H9 (cell line): Measurements from ENCODE around the gene RBP4. TPM values are rescaled to one million over a fixed set of nuclear protein-coding genes. Genes with fewer than 3 reads are reported as not detected.

ENCODE experiments used
- DNase-seq: peaks from one replicate; pipeline ENCODE4 v3.0.0-alpha.2; 2017
- H2AFZ ChIP-seq: one replicate; pipeline ENCODE4 v1.6.1; 2013; ENCODE audit warnings: mild to moderate bottlenecking, low read length, control low read depth, moderate library complexity
- H2AK5ac ChIP-seq: 2 replicates; pipeline ENCODE4 v1.6.1; 2013; ENCODE audit warnings: low read length, control low read depth, mixed read lengths; ENCODE audit not compliant: insufficient read length
- H2BK120ac ChIP-seq: one replicate; pipeline ENCODE4 v1.6.1; 2013; ENCODE audit warnings: low read depth, mild to moderate bottlenecking, low read length, control low read depth, inconsistent platforms; ENCODE audit not compliant: poor library complexity, severe bottlenecking
- H2BK12ac ChIP-seq: 2 replicates; pipeline ENCODE4 v1.6.1; 2013; ENCODE audit warnings: low read length, control low read depth, mixed read lengths, low read depth; ENCODE audit not compliant: insufficient read length
- H2BK15ac ChIP-seq: 2 replicates; pipeline ENCODE4 v1.6.1; 2013; ENCODE audit warnings: low read depth, low read length, control low read depth
- H2BK20ac ChIP-seq: one replicate; pipeline ENCODE4 v1.6.1; 2013; ENCODE audit warnings: low read depth, mild to moderate bottlenecking, low read length, control low read depth, inconsistent platforms; ENCODE audit not compliant: poor library complexity, severe bottlenecking
- H2BK5ac ChIP-seq: 2 replicates; pipeline ENCODE4 v1.6.1; 2013; ENCODE audit warnings: low read length, control low read depth, mixed read lengths; ENCODE audit not compliant: insufficient read length
- H3K14ac ChIP-seq: 2 replicates; pipeline ENCODE4 v1.6.1; 2013; ENCODE audit warnings: low read length, control low read depth; ENCODE audit not compliant: insufficient read depth
- H3K18ac ChIP-seq: 2 replicates; pipeline ENCODE4 v1.6.1; 2013; ENCODE audit warnings: low read depth, mild to moderate bottlenecking, mixed read lengths, low read length, control low read depth; ENCODE audit not compliant: insufficient read length
- H3K23ac ChIP-seq: 2 replicates; pipeline ENCODE4 v1.6.1; 2013; ENCODE audit warnings: low read length, control low read depth, mixed read lengths, low read depth; ENCODE audit not compliant: insufficient read length
- H3K23me2 ChIP-seq: 2 replicates; pipeline ENCODE4 v1.6.1; 2013; ENCODE audit warnings: low read depth, mild to moderate bottlenecking, mixed read lengths, low read length, control low read depth; ENCODE audit not compliant: insufficient read length, poor library complexity, severe bottlenecking
- H3K27ac ChIP-seq: 2 replicates; pipeline ENCODE4 v1.5.1; 2013; ENCODE audit warnings: low read length, control low read depth, mixed read lengths, low read depth; ENCODE audit not compliant: insufficient read length
- H3K27me3 ChIP-seq: 2 replicates; pipeline ENCODE4 v1.6.1; 2013; ENCODE audit warnings: low read length, control low read depth, inconsistent platforms; ENCODE audit not compliant: insufficient read depth
- H3K4ac ChIP-seq: 2 replicates; pipeline ENCODE4 v1.6.1; 2013; ENCODE audit warnings: low read depth, mild to moderate bottlenecking, control low read depth, inconsistent platforms, low read length, moderate library complexity
- H3K4me1 ChIP-seq: 2 replicates; pipeline ENCODE4 v1.6.1; 2013; ENCODE audit warnings: low read length, control low read depth, inconsistent platforms; ENCODE audit not compliant: insufficient read depth
- H3K4me2 ChIP-seq: 2 replicates; pipeline ENCODE4 v1.6.1; 2013; ENCODE audit warnings: low read length, control low read depth, mixed read lengths; ENCODE audit not compliant: insufficient read length, insufficient read depth
- H3K56ac ChIP-seq: 2 replicates; pipeline ENCODE4 v1.6.1; 2013; ENCODE audit warnings: low read depth, mild to moderate bottlenecking, mixed read lengths, low read length, control low read depth; ENCODE audit not compliant: insufficient read length
- H3K79me1 ChIP-seq: 2 replicates; pipeline ENCODE4 v1.6.1; 2013; ENCODE audit warnings: low read depth, mild to moderate bottlenecking, moderate library complexity, low read length, control low read depth, inconsistent platforms; ENCODE audit not compliant: insufficient read depth, poor library complexity, severe bottlenecking
- H3K79me2 ChIP-seq: 2 replicates; pipeline ENCODE4 v1.6.1; 2013; ENCODE audit warnings: low read length, control low read depth, inconsistent platforms; ENCODE audit not compliant: insufficient read depth
- H3K9ac ChIP-seq: 2 replicates; pipeline ENCODE4 v1.6.1; 2013; ENCODE audit warnings: low read length, control low read depth, mixed read lengths; ENCODE audit not compliant: insufficient read length; ENCODE audit errors: extremely low read depth
- H3K9me3 ChIP-seq: one replicate; pipeline ENCODE4 v1.6.1; 2013; ENCODE audit warnings: low read depth, low read length, inconsistent platforms; ENCODE audit not compliant: control insufficient read depth
- H3T11ph ChIP-seq: one replicate; pipeline ENCODE4 v1.6.1; 2013; ENCODE audit warnings: mild to moderate bottlenecking, low read length, control low read depth, inconsistent platforms
- H4K20me1 ChIP-seq: one replicate; pipeline ENCODE4 v1.6.1; 2013; ENCODE audit not compliant: control insufficient read depth, insufficient read length, insufficient read depth
- H4K5ac ChIP-seq: 2 replicates; pipeline ENCODE4 v1.6.1; 2013; ENCODE audit warnings: low read depth, mild to moderate bottlenecking, mixed read lengths, low read length, control low read depth; ENCODE audit not compliant: insufficient read length
- H4K8ac ChIP-seq: replicated peaks from 2 replicates; pipeline ENCODE4 v1.6.1; 2013; ENCODE audit warnings: low read length, control low read depth, mixed read lengths, low read depth; ENCODE audit not compliant: insufficient read length
- H4K91ac ChIP-seq: 2 replicates; pipeline ENCODE4 v1.6.1; 2013; ENCODE audit warnings: low read depth, mild to moderate bottlenecking, moderate library complexity, mixed read lengths, low read length, control low read depth; ENCODE audit not compliant: insufficient read length
- H3K27ac Mint-ChIP-seq, 3 experiments: 2 replicates in 2 of 3; 3 replicates in 1 of 3; pipeline ENCODE4 v1.8.0; 2020 to 2021; ENCODE audit warnings: mixed read lengths in 3 of 3, mild to moderate bottlenecking in 1 of 3, moderate library complexity in 1 of 3
- H3K27me3 Mint-ChIP-seq: 2 replicates; pipeline ENCODE4 v1.8.0; 2021; ENCODE audit warnings: low read depth, mild to moderate bottlenecking, moderate library complexity, mixed read lengths
- H3K36me3 Mint-ChIP-seq, 3 experiments: 2 replicates in 2 of 3; 3 replicates in 1 of 3; pipeline ENCODE4 v1.8.0; 2020 to 2021; ENCODE audit warnings: low read depth in 3 of 3, mixed read lengths in 3 of 3; ENCODE audit not compliant: insufficient read depth in 1 of 3
- H3K4me1 Mint-ChIP-seq, 2 experiments: 2 replicates each; pipeline ENCODE4 v1.8.0; 2020; ENCODE audit warnings: mixed read lengths in 2 of 2
- H3K4me3 Mint-ChIP-seq, 2 experiments: 2 replicates in 1 of 2; 3 replicates in 1 of 2; pipeline ENCODE4 v1.8.0; 2020 to 2021; ENCODE audit warnings: mild to moderate bottlenecking in 2 of 2, mixed read lengths in 2 of 2, moderate library complexity in 1 of 2
- H3K9me3 Mint-ChIP-seq, 2 experiments: 2 replicates in 1 of 2; 3 replicates in 1 of 2; pipeline ENCODE4 v1.8.0; 2020; ENCODE audit warnings: mild to moderate bottlenecking in 2 of 2, mixed read lengths in 2 of 2, moderate library complexity in 1 of 2
- WGBS: extraction: QIAGEN DNeasy Blood & Tissue Kit; methylation state at CpG from one replicate; pipeline ENCODE4 v1.1.7; 2013; ENCODE audit warnings: missing lambda C conversion rate, low lambda C conversion rate, mixed read lengths; ENCODE audit not compliant: insufficient read length; ENCODE audit errors: extremely low coverage; 5-methylcytosine and 5-hydroxymethylcytosine counted together
- total RNA-seq: library from RNA; stranded (reverse); gene quantifications from 2 replicates; pipeline ENCODE4 v1.2.1, GENCODE V29; 2021
- TF ChIP-seq, protein P1 (sequence below): fragments of 200-600 bp; sonication (generic); conservative IDR thresholded peaks from 3 replicates; pipeline ENCODE4 v1.8.0; 2021; ENCODE audit warnings: antibody characterized with exemption, mild to moderate bottlenecking

Gene RBP4
- total RNA-seq, 1 experiment from 2014 or later, result not detected

DNA sequence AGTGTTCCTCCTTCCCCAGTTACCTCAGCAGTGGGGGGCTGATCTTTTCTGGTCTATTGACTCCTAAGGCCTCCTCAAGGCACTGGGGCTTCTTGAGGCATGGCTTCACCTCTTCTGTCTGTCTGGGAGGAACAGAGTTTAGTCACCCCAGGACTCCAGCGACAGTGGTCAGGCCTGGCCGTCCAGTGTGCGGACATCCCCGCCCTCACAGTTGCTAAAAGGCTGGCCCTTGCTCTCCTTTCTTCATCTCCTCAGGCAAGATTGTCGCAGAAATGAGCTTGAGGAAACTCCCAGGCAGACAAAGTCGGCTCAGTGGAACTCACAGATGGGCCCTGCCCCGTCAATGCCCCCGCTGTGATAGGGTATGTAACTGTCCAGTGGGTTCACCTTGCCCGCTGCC lies 41.5 kb downstream of the RBP4 start:
- Mint-ChIP-seq H3K27ac (no peak overlapping the region), H3K4me3 (no peak overlapping the region; a peak in 1 of 5 replicates), H3K27me3 (peaks cover 45% of the 10 kb centered on the region), H3K9me3 (peaks cover 2% of the 10 kb centered on the region in 2 experiments; a peak in 1 of 5 replicates), H3K36me3 (peaks cover 0 to 2% (median 0%) of the 10 kb centered on the region in 3 experiments; a peak in 1 of 7 replicates), H3K4me1 (peaks cover 7 to 17% of the 10 kb centered on the region in 2 experiments)
- Histone ChIP-seq H2BK20ac (no peak overlapping the region), H3K23me2 (no peaks in the 10 kb centered on the region), H3K23ac (no peak overlapping the region), H2BK12ac (no peak overlapping the region), H2BK120ac (no peak overlapping the region), H3K4me1 (no peaks in the 10 kb centered on the region; the same call in 1 of the 2 replicates), H3K4me2 (no peak overlapping the region), H3K9me3 (no peaks in the 10 kb centered on the region), H2AK5ac (no peak overlapping the region), H3K14ac (no peak overlapping the region), H3K79me2 (no peaks in the 10 kb centered on the region), H4K20me1 (no peaks in the 10 kb centered on the region), H3K27me3 (peaks cover under 1% of the 10 kb centered on the region; the same call in 1 of the 2 replicates), H2BK15ac (no peak overlapping the region), H3T11ph (no peak overlapping the region), H3K27ac (no peak overlapping the region), H4K91ac (no peak overlapping the region), H3K56ac (no peak overlapping the region), H3K4ac (no peak overlapping the region), H3K79me1 (no peaks in the 10 kb centered on the region), H3K9ac (no peak overlapping the region), H3K18ac (no peak overlapping the region), H4K5ac (no peak overlapping the region), H4K8ac (no peak overlapping the region), H2AFZ (no peak overlapping the region), H2BK5ac (no peak overlapping the region)
- no peak for DNase-seq
- TF ChIP-seq, protein P1, sequence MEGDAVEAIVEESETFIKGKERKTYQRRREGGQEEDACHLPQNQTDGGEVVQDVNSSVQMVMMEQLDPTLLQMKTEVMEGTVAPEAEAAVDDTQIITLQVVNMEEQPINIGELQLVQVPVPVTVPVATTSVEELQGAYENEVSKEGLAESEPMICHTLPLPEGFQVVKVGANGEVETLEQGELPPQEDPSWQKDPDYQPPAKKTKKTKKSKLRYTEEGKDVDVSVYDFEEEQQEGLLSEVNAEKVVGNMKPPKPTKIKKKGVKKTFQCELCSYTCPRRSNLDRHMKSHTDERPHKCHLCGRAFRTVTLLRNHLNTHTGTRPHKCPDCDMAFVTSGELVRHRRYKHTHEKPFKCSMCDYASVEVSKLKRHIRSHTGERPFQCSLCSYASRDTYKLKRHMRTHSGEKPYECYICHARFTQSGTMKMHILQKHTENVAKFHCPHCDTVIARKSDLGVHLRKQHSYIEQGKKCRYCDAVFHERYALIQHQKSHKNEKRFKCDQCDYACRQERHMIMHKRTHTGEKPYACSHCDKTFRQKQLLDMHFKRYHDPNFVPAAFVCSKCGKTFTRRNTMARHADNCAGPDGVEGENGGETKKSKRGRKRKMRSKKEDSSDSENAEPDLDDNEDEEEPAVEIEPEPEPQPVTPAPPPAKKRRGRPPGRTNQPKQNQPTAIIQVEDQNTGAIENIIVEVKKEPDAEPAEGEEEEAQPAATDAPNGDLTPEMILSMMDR, result no peak
- WGBS, result no CpG with 5 or more reads among the region's 9 CpGs
